Placental epithelial cell (primary cell): ENCODE results near the gene RSKR. TPM values are rescaled to one million over a fixed set of nuclear protein-coding genes. Genes with fewer than 3 reads are reported as not detected.

ENCODE experiments used
- total RNA-seq: library from RNA; depleted of rRNA; stranded (reverse); fragments of >200 nt; gene quantifications from 2 replicates; pipeline ENCODE4 v1.2.3, GENCODE V29; 2012

Gene RSKR
- total RNA-seq: 5.9 and 7.9 TPM in 2 replicates

DNA sequence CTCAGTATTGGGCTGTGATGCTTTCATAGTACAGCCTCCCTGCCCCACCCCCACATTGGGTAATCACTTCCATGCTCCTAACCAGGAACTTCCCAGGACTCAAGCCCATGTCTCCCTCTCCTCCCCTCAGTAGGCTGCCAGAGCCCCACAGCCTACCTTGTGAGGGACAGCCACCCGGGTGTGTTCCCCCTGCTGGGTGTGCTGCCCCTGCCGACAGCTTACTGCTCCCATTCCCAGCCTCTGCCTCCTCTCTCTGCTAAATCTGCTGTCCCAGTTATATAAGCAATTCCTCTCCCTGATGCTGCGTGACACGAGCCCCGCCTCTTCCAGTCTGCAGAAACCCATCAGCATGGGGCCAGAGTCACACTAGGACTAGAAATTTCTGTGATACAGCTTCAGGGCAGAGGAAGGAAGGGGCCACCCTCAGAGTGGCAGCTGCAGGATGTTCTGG, at the start of gene RSKR:
TSS of gene RSKR (minus strand) at position 255 of the 451 bp plus-strand sequence. CDS start at position 231, 24 bp downstream.

GRCh38 chr17:28661635-28662526, 47.9 kb upstream of the RSKR start, which contains the start of the genes SDF2 and SUPT6H:
SDF2 (minus strand) TSS chr17:28661906; CDS start chr17:28661876, 30 bp downstream.
SUPT6H (plus strand) TSS chr17:28662205; CDS start chr17:28673402, 11,197 bp downstream.

GRCh38 chr17:28644787-28645575, 31.0 kb upstream of the RSKR start, which contains the start of gene BLTP2:
BLTP2 (minus strand) TSS chr17:28645158; CDS start chr17:28645056, 102 bp downstream.

DNA sequence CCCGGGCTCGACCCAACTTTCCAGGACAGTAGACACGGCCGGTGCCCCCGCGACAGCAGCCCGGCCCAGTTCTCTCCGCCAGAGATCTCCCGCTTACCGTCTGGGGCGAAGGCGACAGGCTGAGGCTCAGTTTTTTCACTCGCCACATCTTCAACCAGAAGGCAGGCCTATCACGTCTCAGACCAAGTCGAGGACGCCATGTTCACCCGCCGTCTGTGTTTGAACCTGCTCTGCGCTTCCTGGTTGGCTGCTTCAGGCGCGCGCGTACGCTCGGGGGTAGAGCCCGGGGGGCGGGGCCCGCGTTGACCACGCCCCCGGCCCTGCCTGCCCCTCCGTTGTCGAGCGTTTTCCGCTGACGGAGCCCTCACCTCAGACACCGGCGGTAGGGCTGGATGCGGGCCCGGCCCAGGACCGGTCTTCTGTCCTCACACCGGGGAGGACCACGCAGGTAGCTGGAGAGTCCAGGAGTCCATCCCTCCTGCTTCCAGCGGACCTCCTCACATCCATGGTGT, 15.1 kb downstream of the RSKR start, which contains the start of gene SPAG5:
TSS of gene SPAG5 (minus strand) at position 227 of the 512 bp plus-strand sequence. CDS start at position 148, 79 bp downstream.

GRCh38 chr17:28576758-28577465, 37.1 kb downstream of the RSKR start, which contains the start of gene ALDOC:
ALDOC (minus strand) TSS chr17:28576895; CDS start chr17:28575532, 1,363 bp downstream.

DNA sequence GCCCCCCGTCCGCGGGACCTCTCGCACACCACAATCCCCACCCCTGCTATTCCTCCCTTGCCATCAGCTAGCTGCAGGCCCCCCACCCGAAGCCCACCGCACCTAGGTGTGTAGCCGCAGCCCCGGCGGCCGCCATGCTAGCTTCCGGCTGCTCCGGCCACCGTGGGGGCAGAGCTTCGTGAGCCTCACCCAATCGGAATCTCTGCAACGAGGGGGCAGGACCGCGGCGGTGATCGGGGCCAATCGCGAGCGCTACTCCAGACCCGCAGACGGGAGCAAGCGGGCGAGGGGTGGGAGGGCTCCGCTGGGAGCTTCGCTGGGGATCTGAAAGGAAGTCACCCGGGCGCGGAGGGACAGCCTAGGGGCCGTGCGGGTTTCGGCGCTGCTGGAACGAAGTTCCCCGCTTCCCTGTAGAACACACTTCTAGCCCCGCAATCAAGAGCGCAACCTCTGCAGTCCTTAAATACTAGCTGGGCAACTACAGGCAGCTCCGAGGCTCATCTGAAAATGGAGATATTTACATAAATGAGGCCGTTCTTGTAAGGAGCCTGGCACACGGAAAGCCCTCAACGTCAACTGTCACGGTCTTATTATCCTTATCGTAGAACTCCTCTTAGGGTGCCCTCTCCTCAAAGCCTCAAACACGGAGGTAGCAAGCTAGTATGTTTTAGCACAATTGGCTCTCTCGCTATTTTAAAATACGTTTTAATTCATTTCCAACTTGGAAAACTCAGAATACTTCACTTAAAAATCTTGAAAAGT, 42.4 kb downstream of the RSKR start, which contains the start of gene PIGS:
TSS of gene PIGS (minus strand) at position 164 of the 762 bp plus-strand sequence. CDS start at position 136, 28 bp downstream.

Other genes with a start within 250 kb of the RSKR start
- gene SEBOX, start 249.0 kb downstream of the RSKR start, total RNA-seq: not detected in 2 replicates
- under 0.01 and 0.54 TPM in 2 replicates for gene VTN, start 243.9 kb downstream of the RSKR start, total RNA-seq
- gene SARM1, start 242.5 kb downstream of the RSKR start, total RNA-seq: 1.8 and 4.7 TPM in 2 replicates
- 6.3 and 7.4 TPM in 2 replicates for gene SLC46A1, start 208.0 kb downstream of the RSKR start, total RNA-seq
- not detected in 2 replicates for gene SLC13A2, start 140.5 kb downstream of the RSKR start, total RNA-seq
- gene FOXN1, start 107.8 kb downstream of the RSKR start, total RNA-seq: not detected in 2 replicates
- gene UNC119, start 61.6 kb downstream of the RSKR start, total RNA-seq: 19.2 and 23.3 TPM in 2 replicates
- 73.8 and 95.4 TPM in 2 replicates for gene PIGS, start 42.7 kb downstream of the RSKR start, total RNA-seq
- gene ALDOC, start 37.3 kb downstream of the RSKR start, total RNA-seq: 19.6 and 25.2 TPM in 2 replicates
- gene SPAG5, start 15.2 kb downstream of the RSKR start, total RNA-seq: 8.6 and 12.8 TPM in 2 replicates
- 79.7 and 145 TPM in 2 replicates for gene BLTP2, start 31.0 kb upstream of the RSKR start, total RNA-seq
- gene SDF2, start 47.7 kb upstream of the RSKR start, total RNA-seq: 40.0 and 60.5 TPM in 2 replicates
- gene SUPT6H, start 48.0 kb upstream of the RSKR start, total RNA-seq: 42.1 and 51.8 TPM in 2 replicates
- gene PROCA1, start 97.7 kb upstream of the RSKR start, total RNA-seq: 0.22 and 6.7 TPM in 2 replicates
- 195 and 196 TPM in 2 replicates for gene RAB34, start 103.7 kb upstream of the RSKR start, total RNA-seq
- gene RPL23A, start 105.8 kb upstream of the RSKR start, total RNA-seq: 327 and 599 TPM in 2 replicates
- 9.0 and 15.8 TPM in 2 replicates for gene TLCD1, start 112.0 kb upstream of the RSKR start, total RNA-seq
- gene NEK8, start 114.6 kb upstream of the RSKR start, total RNA-seq: 7.4 and 10.2 TPM in 2 replicates
- 76.6 and 103 TPM in 2 replicates for gene TRAF4, start 129.8 kb upstream of the RSKR start, total RNA-seq
- 7.1 and 13.6 TPM in 2 replicates for gene FAM222B, start 228.6 kb upstream of the RSKR start, total RNA-seq
- gene ERAL1, start 240.8 kb upstream of the RSKR start, total RNA-seq: 22.8 and 62.6 TPM in 2 replicates